HG02852 (cell line): ENCODE results near the gene GAS6.

Source experiments
- ATAC-seq: cut with Tn5 transposase; IDR thresholded peaks from one replicate; pipeline ENCODE4 v1.9.1; 2021; ENCODE audit warnings: mild to moderate bottlenecking, moderate library complexity; ENCODE audit not compliant: unreplicated experiment

Gene GAS6

DNA sequence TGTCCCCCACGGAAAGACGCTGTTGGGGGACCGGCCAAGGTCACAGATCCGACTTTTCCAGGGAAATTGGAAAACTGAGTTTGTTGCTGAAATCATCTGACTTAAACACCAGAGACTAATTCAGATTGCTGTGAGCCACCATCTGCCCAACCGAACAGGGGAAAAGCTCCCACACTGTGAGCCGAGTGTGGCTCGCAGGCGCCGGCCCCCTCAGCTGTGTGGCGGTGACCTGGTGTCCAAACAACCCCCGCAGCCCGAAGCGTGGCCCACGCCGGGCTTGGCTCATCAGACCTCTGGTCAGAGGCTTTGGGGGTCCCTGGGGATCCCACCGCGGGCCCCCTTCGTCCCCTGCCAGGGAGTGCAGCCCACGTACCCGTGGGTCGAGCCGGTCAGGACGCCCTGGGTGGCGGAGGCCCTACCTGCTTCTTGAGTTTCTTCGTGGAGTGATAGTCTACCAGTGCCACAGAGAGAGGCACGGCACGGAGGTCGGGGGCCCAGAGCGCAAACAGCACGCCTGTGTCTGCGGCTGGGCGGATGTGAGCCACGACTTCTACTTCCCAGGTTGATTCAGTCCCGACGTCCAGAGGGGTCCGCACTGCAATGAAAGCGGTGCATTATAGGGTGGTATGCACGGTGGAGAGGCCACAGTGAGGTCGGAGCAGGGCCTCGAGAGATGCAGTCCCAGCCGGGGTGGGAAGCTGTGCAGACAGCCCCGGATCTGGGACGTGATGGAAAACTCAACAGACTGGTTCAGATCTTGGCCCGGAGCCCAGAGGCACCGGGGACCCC is 40.7 kb downstream of the GAS6 start:
- ATAC-seq: no peak

DNA sequence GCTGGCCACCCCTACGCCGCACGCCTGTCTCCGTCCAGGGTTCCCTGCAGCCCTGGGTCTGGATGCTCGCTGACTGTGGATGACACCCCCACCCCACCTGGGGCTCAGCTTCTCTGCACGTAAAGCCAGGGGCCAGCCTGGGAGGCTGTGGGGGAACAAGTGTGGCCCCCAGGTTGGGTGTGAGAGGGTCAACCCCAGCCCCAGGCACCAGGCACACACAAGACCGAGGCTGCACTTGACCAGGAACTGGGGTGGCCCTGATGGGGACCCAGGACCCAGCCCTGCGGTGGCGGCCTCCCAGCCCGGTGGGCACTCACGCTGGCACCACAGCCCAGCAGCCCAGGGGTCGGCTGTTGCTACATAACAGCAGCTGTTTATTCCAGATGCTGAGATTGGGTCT is 41.6 kb downstream of the GAS6 start:
- no peak for ATAC-seq

DNA sequence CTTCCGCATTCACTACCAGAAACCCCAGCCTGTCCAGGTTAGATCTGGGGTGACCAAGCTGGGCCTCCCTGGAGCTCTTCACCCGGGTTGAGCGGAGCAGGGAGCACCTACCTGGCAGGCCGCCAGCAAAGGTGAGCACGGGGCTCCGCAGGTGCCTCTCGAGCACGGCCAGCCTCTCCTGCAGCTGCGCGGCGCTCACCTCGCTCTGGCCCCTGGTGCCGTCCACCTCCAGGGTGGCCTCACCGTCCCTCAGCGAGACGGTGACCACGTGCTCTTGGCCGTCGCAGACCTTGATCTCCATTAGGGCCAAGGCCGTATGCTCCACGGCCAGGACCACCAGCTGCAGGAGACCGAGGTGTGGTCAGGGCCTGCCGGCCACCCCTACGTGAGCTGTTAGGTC is 42.0 kb downstream of the GAS6 start:
- ATAC-seq: no peak

DNA sequence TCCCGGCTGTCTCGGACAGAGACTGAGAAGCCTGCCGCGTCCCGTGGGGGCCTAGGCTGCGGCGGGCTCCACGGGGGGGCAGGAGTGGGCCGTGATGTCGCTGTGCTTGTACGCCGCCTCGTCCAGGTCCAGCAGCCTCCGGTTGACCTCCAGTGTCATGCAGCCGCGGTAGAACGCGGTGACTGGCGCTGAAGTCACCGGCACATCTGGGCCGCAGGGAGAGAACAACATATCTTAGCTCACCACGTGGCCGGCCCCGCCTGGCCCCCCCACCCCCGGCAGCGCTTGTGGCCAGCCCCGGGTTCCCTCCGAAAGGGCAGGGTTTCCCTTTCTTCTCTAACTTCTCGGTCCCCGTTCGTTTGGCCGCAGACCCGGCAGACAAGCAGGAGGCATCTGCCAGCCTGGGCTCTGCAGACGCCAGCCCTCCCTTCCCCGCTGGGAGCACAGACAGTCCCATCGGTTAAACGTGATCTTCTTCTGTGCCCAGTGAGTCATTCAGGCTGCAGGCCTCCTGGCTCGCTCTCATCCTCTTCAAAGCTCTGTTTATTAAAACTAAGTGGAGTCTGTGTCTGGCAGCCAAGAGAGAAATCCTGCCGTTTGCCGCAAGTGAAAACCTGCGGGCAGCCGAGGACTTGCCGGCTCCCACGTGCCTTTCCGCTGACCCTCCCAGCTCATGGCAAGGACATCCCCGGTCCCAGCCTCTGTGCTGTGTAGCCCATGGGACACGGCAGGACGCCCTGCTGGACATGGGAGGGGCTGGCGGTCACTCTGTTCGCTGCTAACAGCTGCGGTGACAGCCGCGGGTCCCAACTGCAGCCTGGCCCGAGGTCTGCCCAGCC is 42.8 kb downstream of the GAS6 start:
- ATAC-seq: no peak

DNA sequence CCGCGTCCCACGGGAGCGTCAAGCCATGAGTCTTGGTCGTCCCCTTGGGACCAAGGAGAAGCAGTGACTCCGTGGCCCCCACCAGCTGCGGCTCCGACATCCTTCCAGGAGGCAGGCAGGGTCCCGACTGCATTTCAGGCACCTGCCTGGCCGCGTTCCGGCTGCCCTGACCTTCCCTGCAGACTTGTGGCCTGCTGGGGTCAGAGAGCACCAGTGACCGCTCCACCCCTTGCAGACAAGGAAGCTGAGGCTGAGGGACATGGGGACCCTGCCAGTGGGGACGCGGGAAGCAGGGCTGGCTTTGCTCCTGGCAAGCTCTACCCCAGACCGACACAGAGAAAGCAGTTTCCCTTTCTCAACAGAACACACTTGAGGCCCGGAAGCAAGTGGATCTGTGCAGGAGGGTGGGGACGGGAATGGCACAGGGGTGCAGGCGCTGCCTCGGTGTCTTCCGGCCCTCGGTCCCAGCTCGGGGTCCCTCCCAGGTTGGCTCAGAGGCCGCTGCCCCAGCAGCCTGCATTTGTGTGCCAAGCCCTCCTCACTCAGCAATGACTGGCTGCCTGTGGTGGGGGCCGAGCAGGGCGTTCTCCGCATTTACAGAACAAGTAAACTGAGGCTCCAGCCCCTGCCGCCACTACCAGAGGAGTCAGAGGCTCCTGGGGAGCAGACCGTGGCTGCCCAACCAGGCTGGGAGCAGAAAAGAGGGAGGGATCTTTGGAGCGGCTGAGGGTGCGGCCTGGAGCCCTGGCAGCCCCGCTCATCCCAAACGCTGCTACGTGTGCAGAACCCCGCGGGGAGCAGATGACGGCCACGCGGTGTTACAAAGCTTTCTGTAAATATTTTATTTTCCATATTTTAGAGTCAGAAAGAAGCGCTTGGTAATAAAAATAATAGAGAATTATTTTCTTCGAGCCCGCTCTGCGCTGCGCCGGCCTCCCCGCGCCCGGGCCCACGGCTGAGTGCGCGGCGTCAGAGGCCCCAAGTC is 43.9 kb downstream of the GAS6 start:
- ATAC-seq: no peak

DNA sequence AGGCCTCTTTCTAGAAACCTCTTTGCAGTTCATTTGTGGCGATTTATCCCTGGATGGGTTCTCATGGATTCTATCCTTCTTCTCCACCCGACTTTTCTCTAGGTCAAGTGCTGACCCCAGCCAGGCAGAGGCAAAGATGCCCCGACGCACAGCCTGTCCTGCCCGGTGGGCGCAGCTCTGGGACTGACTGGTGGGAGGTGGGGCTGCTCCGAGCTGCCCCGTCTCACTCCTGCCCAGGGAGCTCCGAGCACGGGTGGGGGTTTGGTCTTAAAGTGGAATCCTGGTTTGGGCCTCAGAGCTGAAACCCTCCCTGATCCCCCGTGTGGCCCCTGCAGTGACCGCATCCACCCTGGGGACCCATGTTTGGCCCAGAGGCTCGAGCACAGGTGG is 44.5 kb downstream of the GAS6 start:
- ATAC-seq: no peak

DNA sequence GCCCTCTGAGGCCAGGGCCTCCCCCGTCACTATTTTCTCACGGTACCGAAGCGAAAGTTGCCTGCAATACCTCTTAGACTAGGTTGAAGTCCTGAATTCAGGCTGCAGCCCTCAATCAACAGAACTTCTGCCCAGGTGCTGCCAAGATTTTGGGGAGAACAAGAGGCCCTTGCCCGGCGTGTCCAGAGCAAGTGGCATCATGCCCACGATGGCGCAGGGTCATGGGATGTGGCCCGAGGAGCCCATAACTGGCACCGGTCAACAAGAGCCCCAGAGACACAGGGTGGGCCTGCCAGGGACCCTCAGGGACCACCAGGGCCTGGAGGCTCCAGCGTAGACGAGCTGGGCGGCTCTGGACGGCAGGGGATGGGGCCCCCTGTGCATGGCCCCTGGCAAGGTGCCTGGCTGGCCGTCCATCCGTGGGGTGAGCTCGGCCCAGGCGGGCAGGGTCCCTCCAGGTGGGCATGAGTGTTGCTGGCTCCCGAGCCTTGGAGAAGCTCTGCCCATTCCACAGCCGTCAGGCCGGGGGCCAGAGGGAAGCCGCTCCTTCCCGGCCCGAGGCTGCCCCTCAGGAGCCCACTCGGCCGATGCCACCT is 45.1 kb downstream of the GAS6 start:
- no peak for ATAC-seq

DNA sequence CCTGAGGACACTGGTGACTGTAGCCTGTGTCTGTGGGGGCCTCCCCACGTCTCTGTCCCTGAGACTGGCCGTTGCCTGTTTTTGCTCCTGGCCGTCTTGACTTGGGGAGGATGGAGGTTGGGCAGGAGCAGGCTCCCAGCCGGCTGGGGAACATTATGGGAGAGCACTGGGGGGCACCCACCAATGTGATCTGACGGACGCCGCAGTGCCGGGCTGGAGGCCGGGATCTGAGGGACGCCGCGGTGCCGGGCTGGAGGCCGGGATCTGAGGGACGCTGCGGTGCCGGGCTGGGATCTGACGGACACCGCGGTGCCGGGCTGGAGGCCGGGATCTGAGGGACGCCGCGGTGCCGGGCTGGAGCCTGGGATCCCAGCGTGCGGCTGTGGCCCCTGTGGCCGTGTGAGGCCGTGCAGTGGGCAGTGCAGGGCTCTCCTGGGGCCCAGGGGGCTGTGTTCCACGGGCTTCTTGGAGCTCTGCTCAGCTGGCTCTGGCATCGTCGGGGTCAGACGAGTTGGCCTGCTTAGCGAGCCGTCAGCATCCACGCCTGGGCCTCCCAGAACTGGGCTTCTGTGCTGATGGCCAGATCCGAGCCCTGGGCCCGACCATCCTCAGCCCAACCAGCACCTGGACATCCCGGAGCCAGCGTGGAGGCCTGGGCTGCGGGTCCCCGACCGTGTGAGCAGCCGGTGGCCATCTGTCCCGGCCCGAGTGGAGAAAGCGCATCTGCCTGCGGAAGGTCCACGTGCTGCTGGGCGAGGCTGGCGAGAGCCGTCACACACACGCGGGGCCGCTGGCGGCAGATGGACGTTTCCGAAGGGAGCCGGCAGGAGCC is 45.8 kb downstream of the GAS6 start:
- ATAC-seq: no peak

DNA sequence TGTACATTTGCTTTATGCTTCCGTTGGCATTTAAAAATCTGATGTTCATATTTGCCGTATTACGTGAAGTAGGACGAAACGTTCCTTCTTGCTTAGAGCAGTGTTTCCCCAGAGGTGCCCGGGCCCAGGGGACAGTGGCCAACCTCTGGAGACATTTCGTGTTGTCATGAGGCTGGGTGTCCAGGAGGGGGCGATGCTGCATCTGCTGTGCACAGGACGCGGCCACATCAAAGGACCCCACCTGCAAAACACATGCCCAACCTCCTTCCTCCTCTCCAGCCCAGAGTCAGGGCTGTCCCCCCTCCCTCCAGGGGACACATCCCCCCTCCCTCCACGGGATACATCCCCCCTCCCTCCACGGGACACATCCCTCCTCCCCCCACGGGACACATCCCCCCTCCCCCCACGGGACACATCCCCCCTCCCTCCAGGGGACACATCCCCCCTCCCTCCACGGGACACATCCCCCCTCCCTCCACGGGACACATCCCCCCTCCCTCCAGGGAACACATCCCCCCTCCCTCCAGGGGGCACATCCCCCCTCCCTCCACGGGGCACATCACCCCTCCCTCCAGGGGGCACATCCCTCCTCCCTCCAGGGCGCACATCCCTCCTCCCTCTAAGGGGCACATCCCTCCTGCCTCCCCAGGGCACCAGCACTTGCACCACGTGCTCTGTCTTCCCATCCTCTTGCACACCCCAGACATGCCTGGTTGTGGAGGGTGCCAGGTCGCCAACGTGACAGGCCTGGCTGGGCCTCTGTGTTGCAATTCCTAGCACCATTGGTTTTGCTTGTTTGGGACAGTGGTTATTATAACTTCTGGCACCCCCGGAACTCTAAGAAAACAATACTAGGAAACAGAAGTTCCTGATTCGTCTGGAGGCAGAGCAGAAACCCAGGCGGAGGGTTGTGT is 46.7 kb downstream of the GAS6 start:
- ATAC-seq: peak; percentile 67

DNA sequence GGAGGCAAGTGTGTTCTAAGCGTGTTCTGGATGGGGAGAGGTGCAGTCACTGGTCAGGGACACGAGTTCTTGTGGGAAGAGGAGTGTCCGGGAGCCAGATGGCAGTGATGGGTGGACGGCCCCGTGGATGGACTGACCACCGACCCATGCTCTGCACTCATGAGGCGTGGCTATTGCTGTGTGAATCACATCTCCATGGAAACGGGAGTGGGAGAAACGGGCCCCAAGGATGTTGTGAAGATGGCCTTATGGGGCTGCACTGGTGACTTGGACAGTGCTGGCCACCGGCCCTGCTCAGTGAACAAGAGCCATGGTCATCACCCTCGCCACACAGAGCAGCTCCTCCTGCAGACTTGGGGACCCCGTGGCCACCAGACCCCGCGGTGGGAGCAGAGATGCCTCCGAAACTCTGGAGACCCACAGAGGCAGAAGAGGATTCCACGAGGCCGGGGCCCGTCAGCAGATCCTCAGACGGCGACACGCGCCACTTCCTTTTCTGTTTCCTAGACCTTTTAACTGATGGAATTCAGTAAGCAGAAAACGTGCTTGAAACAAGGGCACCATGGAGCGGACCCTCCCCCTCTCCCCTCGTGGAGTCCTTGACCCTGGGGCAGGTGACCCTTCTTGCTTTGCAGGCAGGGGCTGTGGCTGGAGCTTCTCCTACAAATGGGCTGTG is 47.5 kb downstream of the GAS6 start:
- no peak for ATAC-seq

DNA sequence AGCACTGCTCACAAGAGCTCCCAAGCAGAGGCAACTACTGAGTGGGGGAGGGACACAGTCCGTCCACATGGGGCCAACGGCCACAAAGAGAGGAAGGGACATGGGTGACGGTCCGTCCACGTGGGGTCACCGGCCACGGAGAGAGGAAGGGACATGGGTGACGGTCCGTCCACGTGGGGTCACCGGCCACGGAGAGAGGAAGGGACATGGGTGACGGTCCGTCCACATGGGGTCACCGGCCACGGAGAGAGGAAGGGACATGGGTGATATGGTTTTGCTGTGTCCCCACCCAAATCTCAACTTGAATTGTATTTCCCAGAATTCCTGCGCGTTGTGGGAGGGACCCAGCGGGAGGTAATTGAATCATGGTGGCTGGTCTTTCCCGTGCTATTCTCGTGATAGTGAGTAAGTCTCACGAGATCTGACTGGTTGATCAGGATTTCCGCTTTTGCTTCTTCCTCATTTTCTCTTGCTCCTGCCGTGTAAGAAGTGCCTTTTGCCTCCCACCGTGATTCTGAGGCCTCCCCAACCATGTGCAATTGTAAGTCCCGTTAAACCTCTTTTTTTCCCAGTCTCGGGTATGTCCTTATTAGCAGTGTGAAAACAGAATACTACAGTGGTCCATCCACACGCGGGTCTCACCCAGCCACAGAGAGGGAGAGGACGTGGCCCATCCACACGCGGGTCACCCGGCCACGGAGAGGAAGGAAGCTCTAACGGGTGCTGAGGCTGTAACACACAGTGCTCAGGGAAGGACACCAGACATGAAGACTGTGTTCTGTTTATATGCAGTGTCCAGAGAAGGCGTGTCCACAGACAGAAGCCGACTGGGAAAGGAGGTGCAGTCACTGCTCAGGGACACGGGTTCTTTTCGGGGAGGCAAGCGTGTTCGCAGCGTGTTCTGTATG is 48.5 kb downstream of the GAS6 start:
- no peak for ATAC-seq

DNA sequence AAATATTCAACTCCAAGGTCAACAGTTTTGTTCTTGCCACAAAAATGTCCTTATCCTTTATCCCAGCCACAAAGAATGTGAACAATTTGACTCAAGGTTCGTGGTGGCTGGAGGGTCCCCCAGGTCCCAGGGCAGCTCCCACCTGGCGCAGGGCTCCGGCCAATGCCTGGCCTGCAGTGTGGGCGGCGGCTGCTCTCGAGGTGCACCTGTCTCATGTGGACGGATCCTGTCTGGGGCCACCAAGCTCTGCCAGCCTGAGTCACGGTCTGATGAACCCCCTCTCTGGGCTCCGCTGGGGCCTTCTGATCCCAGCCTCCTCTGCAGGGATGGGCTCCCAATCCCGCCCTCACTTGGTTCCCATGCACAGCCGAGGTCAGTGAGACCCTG is 49.4 kb downstream of the GAS6 start:
- ATAC-seq: no peak

DNA sequence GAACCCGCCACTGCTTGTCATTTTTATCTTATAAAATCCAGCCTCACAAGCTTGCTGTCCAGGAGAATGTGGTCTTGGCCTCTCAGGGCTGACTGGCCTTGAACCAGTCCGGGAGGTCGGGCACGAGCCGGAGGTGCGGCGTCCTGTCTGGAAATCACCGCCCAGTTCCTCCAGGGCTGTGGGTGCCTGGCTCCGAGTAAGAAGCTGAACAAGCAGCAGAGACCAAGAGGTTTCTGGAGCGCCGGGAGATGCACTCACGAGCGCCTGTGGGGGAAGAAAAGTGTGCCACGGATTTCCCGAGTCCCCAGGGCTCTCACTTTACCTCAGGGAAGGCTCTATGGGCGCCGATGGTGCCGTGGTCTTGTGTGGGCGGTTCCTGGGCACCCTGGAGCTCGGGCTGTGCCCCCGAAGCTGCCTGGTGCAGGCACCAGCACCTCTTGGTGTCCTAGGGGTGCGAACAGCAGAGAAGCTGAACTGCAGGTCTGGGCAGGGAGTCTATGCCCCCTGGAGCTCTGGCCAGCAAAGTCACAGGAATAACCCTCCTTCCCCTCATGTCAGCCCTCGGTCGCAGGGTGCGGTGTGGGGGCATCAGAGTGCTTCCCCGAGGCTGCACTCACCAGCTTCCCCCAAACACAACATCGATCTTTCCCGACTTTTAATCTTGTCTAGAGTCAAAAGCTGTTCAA is 50.0 kb downstream of the GAS6 start:
- no peak for ATAC-seq

DNA sequence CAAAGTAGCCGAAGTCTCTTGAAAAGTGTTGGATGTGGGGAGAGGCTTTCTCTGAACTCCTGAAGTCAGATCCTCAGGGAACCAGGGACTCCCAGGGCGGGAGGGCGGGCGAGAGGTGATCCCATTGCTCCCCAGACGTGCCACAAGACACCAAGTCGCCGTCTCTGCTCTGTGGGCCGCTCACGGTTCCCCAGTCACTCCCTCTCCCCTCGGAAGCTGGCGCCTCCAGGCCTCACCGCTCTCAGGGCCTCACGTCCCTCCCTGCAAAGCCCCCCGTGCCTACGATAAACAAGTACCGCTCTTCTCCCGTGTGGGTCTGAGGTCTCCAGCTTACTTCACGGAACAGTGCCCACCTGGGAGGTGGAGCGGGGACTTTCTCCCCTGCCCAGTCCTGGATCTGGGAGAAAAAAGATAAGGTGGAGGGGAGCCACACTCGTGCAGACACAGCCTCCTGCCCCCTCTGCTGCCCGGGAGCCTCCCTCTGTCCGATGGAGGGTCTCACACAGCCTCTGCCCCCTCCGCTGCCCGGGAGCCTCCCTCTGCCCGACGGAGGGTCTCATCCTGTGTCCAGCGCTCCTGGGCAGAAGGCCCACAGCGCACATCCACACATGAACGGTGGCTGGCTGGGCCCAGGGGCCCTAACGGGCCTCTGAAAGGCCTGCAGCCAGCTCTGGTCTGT is 50.7 kb downstream of the GAS6 start:
- no peak for ATAC-seq

DNA sequence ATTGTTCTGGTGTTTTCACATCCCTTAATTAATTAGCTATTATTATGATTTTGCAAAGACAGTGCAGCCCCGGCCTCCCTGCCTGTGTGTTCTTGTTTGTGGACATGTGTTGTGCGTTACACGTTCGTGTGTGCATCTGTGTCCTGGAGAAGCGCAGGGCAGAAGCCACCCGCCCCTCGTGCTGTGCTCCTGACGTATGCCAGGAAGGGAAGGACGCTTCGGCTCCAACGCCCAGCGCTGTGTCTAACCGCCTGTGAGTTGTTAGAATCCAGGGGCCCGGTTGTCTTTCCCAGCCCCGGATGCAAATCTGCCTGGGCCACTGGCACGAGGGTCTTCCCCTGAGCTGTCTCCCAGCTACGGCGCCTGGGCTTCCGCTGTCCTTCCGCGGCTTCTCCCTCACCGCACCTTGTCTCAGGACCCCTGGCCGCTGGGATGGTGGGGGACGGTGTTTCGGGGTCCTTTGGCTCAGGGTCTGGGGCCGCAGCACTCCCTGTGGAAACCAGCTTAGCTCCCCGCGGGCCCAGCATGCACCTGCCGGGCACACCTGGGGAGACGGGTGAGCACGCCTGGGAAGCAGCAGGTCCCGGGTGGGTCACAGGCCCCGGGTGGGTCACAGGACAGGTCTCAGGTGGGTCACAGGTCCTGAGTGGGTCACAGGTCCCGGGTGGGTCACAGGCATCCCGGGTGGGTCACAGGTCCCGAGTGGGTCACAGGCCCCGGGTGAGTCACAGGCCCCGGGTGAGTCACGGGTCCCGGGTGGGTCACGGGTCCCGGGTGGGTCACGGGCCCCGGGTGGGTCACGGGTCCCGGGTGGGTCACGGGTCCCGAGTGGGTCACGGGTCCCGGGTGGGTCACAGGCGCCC is 51.5 kb downstream of the GAS6 start:
- no peak for ATAC-seq
